Activated CD4-positive, CD25-positive, alpha-beta regulatory T cell treated with anti-CD3 and anti-CD28 coated beads, Interleukin-2, amount 50 U/mL, for 72 hours (primary cell): ENCODE measurements around the gene FERD3L.
"Not testable (repeated sequence)": the region's sequence is repeated elsewhere in the genome, so short reads cannot be mapped to it uniquely, and the experiment has no call there.

Experiments
- DNase-seq: peaks from one replicate; pipeline ENCODE4 v3.0.0; 2021

Gene FERD3L, protein sequence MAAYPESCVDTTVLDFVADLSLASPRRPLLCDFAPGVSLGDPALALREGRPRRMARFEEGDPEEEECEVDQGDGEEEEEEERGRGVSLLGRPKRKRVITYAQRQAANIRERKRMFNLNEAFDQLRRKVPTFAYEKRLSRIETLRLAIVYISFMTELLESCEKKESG

GRCh38 chr7:19144661-19145433, at the start of gene FERD3L:
Gene FERD3L, minus strand, starts transcription at chr7:19145421. Its CDS starts 59 bp downstream, at chr7:19145362.
- DNase-seq: no peak

GRCh38 chr7:19194417-19194816, 49.2 kb upstream of the FERD3L start:
- not testable (repeated sequence) for DNase-seq

- DNase-seq: no peak
Measured at GRCh38 chr7:19181634-19182033, 36.4 kb upstream of the FERD3L start.

DNA sequence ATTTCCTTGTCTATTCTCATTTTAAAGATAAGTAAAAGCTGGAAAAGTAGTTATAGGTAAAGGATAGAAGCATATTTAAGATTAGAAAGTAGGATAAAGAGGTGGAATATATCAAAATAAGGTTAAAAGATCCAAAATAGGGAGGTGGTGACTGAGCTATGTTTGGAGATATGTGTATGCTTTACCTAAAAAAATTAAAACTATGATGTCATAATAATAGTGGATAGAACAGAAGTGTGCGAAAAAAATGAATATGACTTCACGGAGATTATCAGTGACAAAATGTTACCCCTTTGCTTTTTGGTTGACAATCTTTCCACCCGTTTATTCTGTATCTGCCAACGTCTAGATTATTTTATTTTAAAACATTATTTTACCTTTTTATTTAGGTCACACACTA, 33.4 kb upstream of the FERD3L start:
- no peak for DNase-seq

DNA sequence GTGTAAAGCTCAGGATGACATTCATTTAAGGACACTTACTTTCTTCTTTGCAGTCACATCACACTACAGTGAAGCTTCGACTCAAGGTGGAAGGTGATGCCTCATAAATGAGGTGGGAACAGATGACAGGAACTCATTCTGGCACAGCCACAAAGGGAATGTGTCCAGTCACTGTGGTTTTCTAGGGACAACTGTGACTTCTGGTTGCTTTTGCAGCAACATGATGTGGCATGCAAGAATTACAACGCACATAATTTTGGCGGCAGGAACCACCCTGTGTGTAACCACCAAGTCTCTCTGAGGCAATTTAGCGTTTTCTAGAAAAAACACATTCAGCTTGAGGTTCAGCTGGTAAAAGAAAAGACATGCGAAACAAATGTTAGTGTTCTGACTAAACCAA, 32.0 kb upstream of the FERD3L start:
- DNase-seq: no peak

GRCh38 chr7:19175241-19175640, 30.0 kb upstream of the FERD3L start:
- DNase-seq: no peak

- no peak for DNase-seq
Measured at GRCh38 chr7:19161671-19162070, 16.4 kb upstream of the FERD3L start.

DNA sequence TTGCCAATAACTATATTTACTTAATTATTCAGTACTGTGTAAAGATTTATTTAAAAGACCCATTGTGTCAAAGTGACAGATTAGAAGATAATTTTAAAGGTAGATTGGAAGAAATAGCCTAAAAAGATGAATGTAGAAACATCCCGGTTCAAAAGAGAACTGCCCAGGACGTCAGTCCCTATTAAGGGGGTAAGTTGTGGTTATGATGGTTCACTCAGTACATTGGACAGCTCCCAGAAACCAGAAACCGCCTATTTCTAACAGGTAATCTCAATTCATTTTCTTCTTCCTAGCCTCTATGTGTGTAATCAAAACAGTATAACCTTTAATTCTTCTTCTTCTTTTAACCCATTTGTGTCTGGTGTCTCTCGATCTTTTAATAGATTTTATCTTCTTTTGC, 1.5 kb upstream of the FERD3L start:
- no peak for DNase-seq

GRCh38 chr7:19145434-19146115, 354 bp upstream of the FERD3L start:
- no peak for DNase-seq

GRCh38 chr7:19143881-19144574, 1.2 kb downstream of the FERD3L start:
- no peak for DNase-seq

DNA sequence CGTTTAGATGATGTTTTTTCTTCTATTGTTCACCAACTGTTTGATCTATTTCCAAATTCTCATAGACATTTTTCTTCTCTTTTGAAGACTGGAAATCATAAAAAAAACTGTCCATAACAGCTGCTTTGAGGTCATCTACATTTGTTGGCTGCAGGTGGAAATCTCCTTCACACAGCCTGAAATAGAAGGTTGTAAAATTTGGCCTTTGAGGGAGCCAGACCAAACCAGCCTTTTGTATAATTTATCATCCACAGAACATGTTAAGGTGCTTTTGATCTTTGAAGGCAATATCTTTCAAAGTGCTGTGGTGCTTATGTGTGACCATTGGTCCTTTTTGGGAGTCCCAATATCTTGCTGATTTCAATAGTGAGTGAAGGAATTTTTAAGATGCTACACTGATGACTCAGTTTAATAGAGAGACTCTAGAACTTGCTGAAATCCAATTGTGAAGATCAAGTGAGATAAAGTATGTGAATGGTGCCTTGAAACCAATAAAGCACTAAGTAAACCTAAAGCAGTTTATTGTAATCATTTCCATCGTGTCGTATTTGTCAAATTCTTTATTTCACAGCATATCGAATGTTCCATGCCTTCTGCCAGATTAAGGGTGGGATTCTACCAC, 5.4 kb downstream of the FERD3L start:
- DNase-seq: no peak

DNA sequence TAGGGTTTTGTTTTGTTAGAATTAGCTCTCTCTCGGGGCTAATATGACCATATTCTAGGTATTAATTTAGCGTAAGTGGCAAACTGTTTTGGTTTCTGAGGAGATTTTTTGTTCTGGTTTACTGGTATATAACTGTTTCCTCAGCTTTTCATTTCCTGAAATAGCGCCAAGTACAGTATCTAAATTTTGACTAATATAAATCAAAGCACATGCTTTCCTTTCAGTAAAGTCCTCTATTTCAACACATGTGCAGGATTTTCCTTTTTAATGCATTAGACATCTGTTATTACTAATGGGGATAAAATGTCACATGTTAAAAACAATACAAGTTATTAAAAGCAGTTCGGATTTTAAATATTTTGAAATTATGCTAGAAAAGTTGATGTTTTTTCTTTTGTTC, 11.3 kb downstream of the FERD3L start:
- DNase-seq: no peak

DNA sequence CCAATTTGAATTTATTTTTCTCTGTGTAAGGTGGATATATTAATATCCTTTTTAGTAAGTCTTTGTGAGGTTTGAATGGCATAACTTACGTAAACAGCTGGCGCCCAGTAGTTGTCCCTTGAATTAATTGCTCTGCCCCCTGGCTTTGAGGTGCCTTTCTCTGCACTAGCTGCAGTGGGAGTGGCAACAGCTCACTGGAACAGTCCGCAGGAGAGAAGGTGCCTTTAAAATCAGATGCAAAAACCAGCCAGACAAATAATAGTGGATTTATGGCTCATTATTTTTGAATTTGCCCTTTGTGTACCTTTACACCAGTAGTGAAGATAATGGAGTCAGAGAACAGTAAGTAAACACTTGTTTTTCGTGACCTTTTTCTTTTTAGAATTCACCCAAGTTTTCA, 11.8 kb downstream of the FERD3L start:
- DNase-seq: no peak

- no peak for DNase-seq
Measured at GRCh38 chr7:19128856-19129255, 16.4 kb downstream of the FERD3L start.

DNA sequence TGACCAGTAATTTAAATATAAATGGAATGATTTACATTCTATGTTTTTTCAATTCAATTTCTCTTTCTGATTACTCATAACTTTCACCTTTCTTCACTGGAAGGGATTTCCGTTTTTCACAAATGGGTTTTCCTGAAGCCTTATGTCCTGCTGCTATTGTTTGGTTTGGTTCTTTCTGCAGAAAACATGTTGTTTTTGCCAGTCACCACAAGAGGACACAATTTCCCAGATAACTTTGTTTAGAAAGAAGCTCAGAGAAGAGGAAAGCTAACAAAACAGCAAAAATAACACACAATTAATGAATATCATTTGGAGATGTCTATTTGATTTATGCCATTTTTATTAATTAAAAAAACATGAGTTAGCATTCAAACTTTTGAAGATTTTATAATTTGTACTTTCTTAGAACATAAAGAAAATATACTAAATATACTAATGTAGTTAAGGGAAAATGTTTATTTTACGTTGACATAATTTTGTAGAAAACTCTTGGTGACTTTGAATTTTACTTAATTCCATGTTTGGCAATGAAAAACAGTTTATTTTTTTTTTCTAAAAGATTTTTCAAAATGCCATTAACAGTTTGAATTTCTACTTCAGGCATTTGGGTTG, 23.1 kb downstream of the FERD3L start:
- no peak for DNase-seq

DNA sequence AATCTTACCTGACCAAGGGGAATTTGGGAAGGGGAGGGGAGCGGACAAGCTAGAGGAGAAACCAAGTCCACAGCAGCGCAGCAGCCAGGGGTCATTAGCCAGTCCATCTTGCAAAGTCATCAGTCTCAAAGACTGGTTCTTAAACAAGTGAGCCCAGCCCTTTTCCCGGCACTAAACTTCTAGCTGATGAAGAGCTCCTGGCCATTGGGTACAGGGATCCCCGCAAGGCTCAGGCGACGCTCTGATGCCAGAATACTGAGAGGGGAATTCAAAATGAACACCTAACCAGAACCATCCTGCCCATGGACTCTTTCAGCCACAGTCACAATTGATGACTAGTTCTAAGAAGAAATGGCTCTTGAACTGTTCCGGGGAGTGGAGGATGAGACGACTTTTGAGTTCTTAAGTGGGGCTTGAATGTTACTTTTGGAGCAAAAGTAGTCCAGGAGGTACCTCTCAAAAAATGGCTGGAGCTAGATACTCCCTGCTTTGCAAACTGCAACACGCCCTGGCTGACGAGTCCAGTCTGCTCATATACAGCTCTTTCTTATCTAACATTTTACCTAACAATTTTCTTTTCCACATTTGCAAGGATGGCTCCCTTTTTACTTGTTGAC, 25.2 kb downstream of the FERD3L start:
- no peak for DNase-seq

DNA sequence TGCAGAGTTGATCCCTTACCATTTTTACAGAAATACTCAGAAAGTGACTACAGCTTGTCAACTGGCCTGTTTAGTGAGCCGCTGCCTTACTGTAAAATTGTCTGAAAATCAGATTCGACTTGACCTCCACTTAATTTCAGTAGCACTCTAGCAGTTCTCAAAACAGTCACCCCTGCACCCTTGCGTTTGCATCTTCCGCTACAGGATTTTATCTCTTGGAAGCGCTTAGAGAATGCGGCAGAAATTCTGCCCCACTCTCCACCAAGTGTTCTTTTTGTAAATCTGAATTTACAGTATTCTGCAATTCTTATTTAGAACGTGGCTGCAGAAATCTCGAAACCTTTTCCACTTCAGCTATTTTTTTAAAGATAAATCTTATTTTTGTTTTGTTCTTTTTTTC, 25.8 kb downstream of the FERD3L start:
- no peak for DNase-seq

- no peak for DNase-seq
Measured at GRCh38 chr7:19118636-19119371, 26.4 kb downstream of the FERD3L start.

GRCh38 chr7:19117870-19118608, 27.2 kb downstream of the FERD3L start:
- no peak for DNase-seq

DNA sequence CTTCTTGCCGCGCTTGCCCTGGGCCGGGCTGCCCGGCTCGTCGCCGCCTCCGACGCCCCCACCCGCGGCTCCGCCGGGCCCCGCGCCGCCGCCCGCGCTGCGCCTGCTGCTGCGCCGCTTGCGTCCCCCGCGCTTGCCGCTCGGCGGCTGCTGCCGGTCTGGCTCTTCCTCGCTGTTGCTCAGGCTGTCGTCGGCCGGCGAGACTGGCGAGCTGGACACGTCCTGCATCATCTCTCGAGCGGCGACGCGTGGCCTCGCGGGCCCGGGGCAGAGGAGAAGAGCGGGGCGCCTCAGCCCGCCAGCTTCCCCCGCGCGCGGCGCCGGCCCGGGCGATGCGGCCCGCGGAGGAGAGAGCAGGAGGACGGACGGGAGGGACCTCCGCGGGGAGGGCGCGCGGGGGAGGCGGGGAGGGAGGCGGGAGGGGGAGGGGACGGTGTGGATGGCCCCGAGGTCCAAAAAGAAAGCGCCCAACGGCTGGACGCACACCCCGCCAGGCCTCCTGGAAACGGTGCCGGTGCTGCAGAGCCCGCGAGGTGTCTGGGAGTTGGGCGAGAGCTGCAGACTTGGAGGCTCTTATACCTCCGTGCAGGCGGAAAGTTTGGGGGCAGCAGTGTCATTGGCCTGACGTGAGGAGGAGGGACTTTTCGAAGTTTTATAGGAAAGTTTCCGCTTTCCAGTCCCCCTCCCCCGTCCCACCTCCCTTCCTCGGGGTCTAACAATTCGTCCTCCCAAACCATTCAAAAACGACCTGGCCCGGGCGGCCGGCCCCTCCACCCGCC, 27.9 kb downstream of the FERD3L start, which contains the start of gene TWIST1:
TWIST1 (minus strand) TSS at position 546 of the 779 bp plus-strand sequence; CDS start at position 231, 315 bp downstream.
- DNase-seq: no peak
